Colonic mucosa (tissue), 4 donors: ENCODE measurements around the gene SPX. TPM values are rescaled to one million over a fixed set of nuclear protein-coding genes. Genes with fewer than 3 reads are reported as not detected.

Experiments used
- DNase-seq: peaks from one replicate; pipeline ENCODE4 v3.0.0-alpha.2; 2020
- H3K27ac ChIP-seq: fragments of 200-600 bp; one replicate; pipeline ENCODE4 v1.8.0; 2021
- H3K27me3 ChIP-seq: fragments of 200-600 bp; one replicate; pipeline ENCODE4 v1.8.0; 2021
- H3K36me3 ChIP-seq: fragments of 200-600 bp; one replicate; pipeline ENCODE4 v1.8.0; 2021
- H3K4me1 ChIP-seq: fragments of 200-600 bp; one replicate; pipeline ENCODE4 v1.8.0; 2021; ENCODE audit warnings: mild to moderate bottlenecking
- H3K4me3 ChIP-seq: fragments of 200-600 bp; one replicate; pipeline ENCODE4 v1.8.0; 2021
- H3K9ac ChIP-seq, 2 donors: one replicate each; pipeline ENCODE4 v1.7.0; 2013; ENCODE audit warnings: control low read depth in 2 of 2, low read depth in 2 of 2, low read length in 2 of 2
- H3K9me3 ChIP-seq: fragments of 200-600 bp; one replicate; pipeline ENCODE4 v1.8.0; 2021
- intact Hi-C: fragments of 100-400 bp; cut with DNase I; formaldehyde crosslinking; loops from one replicate; pipeline ENCODE4 v1.14.1; 2022
- total RNA-seq, 2 donors: library from RNA; stranded (reverse); fragmentation: NEBNext Ultra II Directional in 1 of 2; extraction: Animal tissue kit (Norgen Biotek cat#: 25700) in 1 of 2; gene quantifications; one replicate each; pipeline ENCODE4 v1.2.1, GENCODE V29; 2021
- TF ChIP-seq, protein P1 (sequence below): fragments of 200-600 bp; IDR thresholded peaks from one replicate; pipeline ENCODE4 v1.8.0; 2022; ENCODE audit warnings: antibody characterized with exemption, mild to moderate bottlenecking
- donor health status: healthy.
- donor health status: DM: no; HTN: no; CAD: no.
- donor health status: DM: no; HTN: no; CAD: no.

SPX gene
- total RNA-seq, 2 donors from 2014 or later = not detected

DNA sequence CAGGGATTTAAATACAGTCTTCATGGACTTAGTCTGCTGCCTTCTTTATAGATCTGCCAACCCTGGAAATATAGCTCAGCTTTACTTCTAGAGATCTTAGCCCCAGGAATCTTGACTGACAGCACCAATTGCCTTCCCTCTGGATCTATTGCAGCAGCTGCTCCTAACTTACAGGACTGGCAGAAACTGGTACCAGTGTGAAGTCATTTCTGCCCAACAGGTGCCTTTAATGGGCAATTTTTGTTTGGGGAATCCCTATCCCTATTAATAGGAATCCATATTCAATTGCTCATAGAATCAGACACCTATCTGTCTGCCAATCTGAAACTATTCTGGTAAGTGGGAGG lies 27.2 kb downstream of the SPX start:
- intact Hi-C loops = no loop called here

DNA sequence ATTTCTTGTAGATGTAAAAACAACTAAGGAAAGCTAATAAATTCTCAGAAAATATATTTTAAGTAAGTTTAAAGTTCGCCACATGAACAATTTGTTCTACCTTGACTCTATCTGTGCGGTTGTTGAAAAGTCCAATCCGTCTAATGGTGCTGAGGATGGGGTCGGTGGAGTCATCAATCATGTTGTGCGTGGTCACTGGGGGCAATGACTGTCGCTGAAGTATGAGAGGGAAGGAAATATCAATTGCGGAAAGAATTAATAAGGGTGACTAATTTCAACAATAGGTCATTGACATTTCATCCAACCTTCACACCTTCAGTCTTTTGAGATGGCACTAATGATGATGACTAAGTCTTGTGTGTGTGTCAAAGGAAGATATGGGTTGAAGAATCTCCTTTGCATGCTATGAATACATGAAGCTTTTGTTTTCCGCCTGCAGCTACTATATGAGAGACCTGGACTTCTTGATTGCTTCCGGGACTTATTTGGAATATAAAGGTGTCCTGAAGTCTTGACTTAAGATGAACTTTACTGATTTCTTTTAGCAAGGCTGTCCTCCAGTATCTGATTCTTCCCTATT lies 32.1 kb downstream of the SPX start:
- Histone ChIP-seq H3K9me3 (no peaks in the 10 kb centered on the region), H3K36me3 (no peaks in the 10 kb centered on the region), H3K4me3 (no peak overlapping the region), H3K27me3 (no peaks in the 10 kb centered on the region), H3K27ac (no peak overlapping the region), H3K4me1 (no peaks in the 10 kb centered on the region), H3K9ac (no peak overlapping the region)
- DNase-seq = no peak
- intact Hi-C loops = no loop called here
- TF ChIP-seq, protein P1, sequence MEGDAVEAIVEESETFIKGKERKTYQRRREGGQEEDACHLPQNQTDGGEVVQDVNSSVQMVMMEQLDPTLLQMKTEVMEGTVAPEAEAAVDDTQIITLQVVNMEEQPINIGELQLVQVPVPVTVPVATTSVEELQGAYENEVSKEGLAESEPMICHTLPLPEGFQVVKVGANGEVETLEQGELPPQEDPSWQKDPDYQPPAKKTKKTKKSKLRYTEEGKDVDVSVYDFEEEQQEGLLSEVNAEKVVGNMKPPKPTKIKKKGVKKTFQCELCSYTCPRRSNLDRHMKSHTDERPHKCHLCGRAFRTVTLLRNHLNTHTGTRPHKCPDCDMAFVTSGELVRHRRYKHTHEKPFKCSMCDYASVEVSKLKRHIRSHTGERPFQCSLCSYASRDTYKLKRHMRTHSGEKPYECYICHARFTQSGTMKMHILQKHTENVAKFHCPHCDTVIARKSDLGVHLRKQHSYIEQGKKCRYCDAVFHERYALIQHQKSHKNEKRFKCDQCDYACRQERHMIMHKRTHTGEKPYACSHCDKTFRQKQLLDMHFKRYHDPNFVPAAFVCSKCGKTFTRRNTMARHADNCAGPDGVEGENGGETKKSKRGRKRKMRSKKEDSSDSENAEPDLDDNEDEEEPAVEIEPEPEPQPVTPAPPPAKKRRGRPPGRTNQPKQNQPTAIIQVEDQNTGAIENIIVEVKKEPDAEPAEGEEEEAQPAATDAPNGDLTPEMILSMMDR = no peak

More for the DNA sequence above, 27.2 kb downstream of the SPX start:
- Histone ChIP-seq H3K9ac (no peak overlapping the region), H3K27me3 (no peaks in the 10 kb centered on the region), H3K4me1 (no peaks in the 10 kb centered on the region), H3K36me3 (no peaks in the 10 kb centered on the region), H3K9me3 (no peaks in the 10 kb centered on the region), H3K4me3 (no peak overlapping the region), H3K27ac (no peak overlapping the region)
- TF ChIP-seq, protein P1 = no peak
- DNase-seq = no peak

DNA sequence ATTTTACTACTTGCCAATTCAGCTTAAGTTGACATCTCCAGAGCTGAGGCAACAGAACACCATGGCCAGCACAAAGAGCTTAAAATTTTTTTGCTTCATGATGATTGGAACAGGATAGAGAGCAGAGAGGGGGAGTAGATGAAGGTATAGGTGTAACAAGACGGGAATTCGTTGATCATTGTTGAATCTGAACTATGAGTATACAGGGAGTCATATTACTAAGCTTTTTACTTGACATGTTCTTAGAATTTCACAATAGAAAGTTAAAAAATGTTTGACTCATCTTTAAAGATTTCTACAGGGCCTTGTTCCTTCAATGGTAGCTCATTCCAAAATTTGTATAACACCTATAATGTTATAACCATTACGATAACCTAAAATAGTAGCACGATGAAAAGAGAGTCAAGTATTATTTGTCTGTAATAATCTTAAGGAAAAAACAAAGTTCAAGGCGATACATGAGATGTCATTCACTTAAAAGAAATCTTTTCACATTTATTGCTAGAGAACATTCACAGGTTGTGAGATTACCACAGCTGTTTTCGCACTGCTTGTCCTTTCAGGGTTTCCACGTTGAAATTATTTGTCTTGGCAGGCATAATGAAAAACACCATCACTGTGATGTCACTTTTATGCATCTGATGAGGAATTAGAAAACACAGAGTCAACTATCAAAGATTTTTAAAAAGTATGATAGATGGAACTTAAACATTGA lies 33.9 kb downstream of the SPX start:
- intact Hi-C loops = no loop called here

DNA sequence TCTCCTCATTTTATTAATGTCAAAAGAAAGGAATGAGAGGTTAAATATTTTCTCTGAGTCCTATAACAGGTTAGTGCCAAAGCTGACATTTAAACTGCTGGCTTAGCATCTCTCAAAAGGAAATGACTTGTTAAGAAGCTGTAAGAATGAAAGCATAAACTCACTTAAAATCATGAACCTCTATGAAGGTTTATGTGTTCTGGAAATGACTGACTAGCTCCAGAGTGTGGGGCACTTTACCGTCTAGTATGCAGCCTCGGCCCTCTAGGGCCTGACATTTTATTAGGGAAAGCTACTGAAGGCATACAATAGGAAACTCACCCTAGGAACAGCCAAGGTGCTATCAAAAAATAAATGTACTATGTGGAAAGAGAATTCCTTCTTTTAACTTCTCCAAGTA lies 35.1 kb downstream of the SPX start:
- Histone ChIP-seq H3K36me3 (no peaks in the 10 kb centered on the region), H3K9me3 (no peaks in the 10 kb centered on the region), H3K27me3 (no peaks in the 10 kb centered on the region), H3K9ac (no peak overlapping the region), H3K4me3 (no peak overlapping the region), H3K4me1 (no peaks in the 10 kb centered on the region), H3K27ac (no peak overlapping the region)
- TF ChIP-seq, protein P1 = no peak
- intact Hi-C loops = no loop called here
- DNase-seq = no peak

More for the DNA sequence above, 33.9 kb downstream of the SPX start:
- no peak overlapping the region for H3K4me3 ChIP-seq
- no peaks in the 10 kb centered on the region for H3K27me3 ChIP-seq
- TF ChIP-seq, protein P1 = no peak
- no peaks in the 10 kb centered on the region for H3K36me3 ChIP-seq
- no peaks in the 10 kb centered on the region for H3K4me1 ChIP-seq
- no peak overlapping the region for H3K27ac ChIP-seq
- H3K9me3 ChIP-seq = no peaks in the 10 kb centered on the region
- no peak for DNase-seq
- H3K9ac ChIP-seq = no peak overlapping the region

DNA sequence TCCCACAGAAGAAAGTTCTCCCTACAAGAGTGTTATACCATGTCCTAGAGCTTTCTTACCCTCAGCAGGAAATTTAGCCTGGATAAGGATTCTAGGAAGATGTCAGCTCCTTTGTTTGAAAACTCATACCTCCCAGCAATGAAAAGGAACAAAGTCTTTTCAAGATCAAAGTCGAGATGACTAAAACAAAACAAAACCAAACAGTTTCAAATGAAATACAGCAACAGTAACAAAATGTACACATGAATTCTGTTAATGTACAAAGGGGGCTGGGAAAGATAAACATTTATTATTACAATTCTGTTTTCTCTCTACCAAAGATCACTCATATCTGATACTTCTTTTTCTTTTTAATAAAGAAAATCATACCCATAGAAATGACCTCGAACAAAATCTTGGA lies 36.8 kb downstream of the SPX start:
- intact Hi-C loops = no loop called here
- Histone ChIP-seq H3K27ac (no peak overlapping the region), H3K27me3 (no peaks in the 10 kb centered on the region), H3K4me3 (no peak overlapping the region), H3K36me3 (no peaks in the 10 kb centered on the region), H3K9ac (no peak overlapping the region), H3K9me3 (no peaks in the 10 kb centered on the region), H3K4me1 (no peaks in the 10 kb centered on the region)
- TF ChIP-seq, protein P1 = no peak
- no peak for DNase-seq
